BE2C (cell line): ENCODE results near the gene MYO7B.

Experiments
- DNase-seq: peaks from one replicate; pipeline ENCODE4 v3.0.0-alpha.2; 2020
- H3K27me3 ChIP-seq: fragments of 250-450 bp; sonication (Bioruptor Pico); 2 replicates; pipeline ENCODE4 v1.5.1; 2020; ENCODE audit warnings: mild to moderate bottlenecking
- H3K36me3 ChIP-seq: fragments of 250-450 bp; sonication (Bioruptor Pico); 2 replicates; pipeline ENCODE4 v1.5.1; 2020; ENCODE audit warnings: mild to moderate bottlenecking
- H3K4me1 ChIP-seq: fragments of 250-450 bp; sonication (Bioruptor Pico); 2 replicates; pipeline ENCODE4 v1.5.1; 2020
- H3K4me3 ChIP-seq: 2 replicates; pipeline ENCODE4 v1.5.1; 2011; ENCODE audit warnings: low read depth, low read length
- H3K9me3 ChIP-seq: fragments of 250-450 bp; sonication (Bioruptor Pico); 2 replicates; pipeline ENCODE4 v1.5.1; 2020
- TF ChIP-seq, protein P1 (sequence below): IDR thresholded peaks from 2 replicates; pipeline ENCODE4 v1.5.1; 2012; ENCODE audit warnings: mild to moderate bottlenecking, low read depth, low read length

The MYO7B gene

DNA sequence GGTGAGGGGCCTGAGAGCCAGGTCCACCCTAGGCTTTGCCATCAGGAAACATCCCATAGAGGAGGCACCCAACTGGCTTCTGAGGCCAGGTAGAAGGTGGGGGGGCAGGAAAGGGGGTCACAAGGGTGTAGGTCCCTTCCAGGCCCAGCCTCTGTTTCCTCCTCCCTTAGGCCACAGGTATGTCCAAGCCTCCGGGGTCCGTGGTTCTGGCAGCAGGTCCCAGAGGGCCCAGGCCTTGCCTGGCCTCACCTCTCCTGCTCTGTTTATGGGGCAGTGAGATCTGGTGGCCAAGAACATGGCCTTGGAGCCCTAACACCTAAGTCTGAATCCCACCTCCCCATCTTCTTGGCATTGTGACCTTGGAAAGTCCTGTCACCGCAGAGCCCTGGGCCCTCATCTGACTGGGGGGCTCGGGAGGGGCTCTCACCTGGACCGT lies 88.9 kb downstream of the MYO7B start:
- no peak for DNase-seq
- Histone ChIP-seq H3K27me3 (no peaks in the 10 kb centered on the region), H3K36me3 (no peaks in the 10 kb centered on the region), H3K4me1 (no peaks in the 10 kb centered on the region), H3K9me3 (no peaks in the 10 kb centered on the region), H3K4me3 (no peak overlapping the region)
- TF ChIP-seq, protein P1, sequence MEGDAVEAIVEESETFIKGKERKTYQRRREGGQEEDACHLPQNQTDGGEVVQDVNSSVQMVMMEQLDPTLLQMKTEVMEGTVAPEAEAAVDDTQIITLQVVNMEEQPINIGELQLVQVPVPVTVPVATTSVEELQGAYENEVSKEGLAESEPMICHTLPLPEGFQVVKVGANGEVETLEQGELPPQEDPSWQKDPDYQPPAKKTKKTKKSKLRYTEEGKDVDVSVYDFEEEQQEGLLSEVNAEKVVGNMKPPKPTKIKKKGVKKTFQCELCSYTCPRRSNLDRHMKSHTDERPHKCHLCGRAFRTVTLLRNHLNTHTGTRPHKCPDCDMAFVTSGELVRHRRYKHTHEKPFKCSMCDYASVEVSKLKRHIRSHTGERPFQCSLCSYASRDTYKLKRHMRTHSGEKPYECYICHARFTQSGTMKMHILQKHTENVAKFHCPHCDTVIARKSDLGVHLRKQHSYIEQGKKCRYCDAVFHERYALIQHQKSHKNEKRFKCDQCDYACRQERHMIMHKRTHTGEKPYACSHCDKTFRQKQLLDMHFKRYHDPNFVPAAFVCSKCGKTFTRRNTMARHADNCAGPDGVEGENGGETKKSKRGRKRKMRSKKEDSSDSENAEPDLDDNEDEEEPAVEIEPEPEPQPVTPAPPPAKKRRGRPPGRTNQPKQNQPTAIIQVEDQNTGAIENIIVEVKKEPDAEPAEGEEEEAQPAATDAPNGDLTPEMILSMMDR: no peak

DNA sequence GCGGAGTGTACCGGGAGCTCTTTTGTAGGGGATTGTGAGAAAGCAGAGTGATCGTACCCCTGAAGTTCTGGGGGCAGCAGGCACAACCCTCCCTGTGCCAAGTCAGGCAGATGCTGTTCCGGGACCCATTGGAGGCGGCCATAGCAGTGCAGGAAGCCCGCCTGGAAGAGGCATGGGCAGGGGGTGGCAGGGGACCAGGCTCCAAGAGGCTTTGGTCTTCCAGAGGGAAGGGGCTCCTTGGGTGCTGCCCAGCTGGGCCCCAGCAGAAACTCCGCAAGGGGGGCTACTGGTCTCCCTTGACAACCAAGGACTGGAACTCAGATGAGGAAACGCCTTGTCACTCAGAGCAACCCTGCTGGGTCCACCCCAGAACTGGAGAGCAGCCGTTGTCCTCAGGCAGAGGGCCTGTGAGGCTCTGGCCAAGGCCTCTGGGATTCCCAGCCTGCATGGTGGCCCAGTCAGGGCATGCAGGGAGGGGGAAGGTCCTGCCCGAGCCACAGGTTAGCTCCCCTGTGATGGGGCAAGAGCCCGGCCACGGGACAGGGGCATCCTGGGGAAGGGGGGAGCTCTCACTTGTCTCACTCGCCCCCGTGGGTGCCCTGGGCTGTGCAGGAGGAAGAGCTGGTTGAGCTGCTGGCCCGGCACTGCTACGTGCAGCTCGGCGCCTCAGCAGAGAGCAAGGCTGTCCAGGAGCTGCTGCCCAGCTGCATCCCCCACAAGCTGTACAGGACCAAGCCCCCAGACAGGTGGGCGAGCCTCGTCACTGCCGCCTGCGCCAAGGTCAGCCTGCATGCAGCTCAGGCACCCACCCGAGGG lies 89.5 kb downstream of the MYO7B start:
- peak; percentile 1 for DNase-seq
- Histone ChIP-seq H3K36me3 (no peaks in the 10 kb centered on the region), H3K27me3 (no peaks in the 10 kb centered on the region)

DNA sequence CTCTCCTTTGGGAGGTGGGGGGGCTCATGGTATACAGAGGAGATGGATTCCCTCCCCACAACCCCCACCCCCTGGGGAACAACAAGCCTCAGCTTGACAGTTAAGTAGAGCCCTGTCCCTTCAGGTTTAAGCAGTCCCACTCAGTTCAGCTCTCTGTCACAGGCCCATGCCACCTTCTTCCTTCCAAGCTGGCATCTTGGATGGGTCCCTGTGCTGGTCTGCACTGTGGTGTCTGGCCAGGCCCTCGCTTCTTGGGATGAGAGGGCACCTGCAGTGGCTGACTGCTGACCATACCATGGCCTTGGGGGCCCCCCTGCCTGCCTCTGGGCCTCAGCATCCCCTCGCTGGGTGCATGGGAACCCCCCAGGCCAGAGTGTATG lies 90.1 kb downstream of the MYO7B start:
- H3K27me3 ChIP-seq: no peaks in the 10 kb centered on the region
- H3K9me3 ChIP-seq: no peaks in the 10 kb centered on the region
- TF ChIP-seq, protein P1: no peak
- no peak overlapping the region for H3K4me3 ChIP-seq
- H3K4me1 ChIP-seq: no peaks in the 10 kb centered on the region
- H3K36me3 ChIP-seq: no peaks in the 10 kb centered on the region
- DNase-seq: peak; percentile 1

More for the DNA sequence above, 89.5 kb downstream of the MYO7B start:
- no peak overlapping the region for H3K4me3 ChIP-seq
- TF ChIP-seq, protein P1: no peak
- H3K9me3 ChIP-seq: no peaks in the 10 kb centered on the region
- no peaks in the 10 kb centered on the region for H3K4me1 ChIP-seq

DNA sequence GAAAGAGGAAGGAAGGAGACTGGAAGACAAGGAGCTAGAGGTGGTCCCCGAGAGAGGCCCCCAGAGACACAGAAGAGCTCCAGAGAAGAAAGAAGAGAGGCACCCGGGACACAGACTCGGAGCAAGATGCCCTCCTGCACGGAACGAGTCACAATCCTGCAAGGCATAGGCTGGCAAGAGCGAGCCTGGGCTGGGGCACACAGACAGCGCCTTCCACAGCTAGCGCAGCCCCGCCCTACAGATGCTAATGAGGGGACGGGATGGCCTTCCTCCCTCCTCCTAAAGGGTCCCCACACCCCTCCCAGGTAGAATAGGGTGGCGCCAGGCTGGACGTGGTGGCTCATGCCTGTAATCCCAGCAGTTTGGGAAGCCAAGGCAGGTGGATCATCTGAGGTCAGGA lies 90.7 kb downstream of the MYO7B start:
- Histone ChIP-seq H3K4me3 (no peak overlapping the region), H3K4me1 (no peaks in the 10 kb centered on the region), H3K36me3 (no peaks in the 10 kb centered on the region), H3K9me3 (no peaks in the 10 kb centered on the region), H3K27me3 (no peaks in the 10 kb centered on the region)
- TF ChIP-seq, protein P1: no peak
- DNase-seq: no peak

DNA sequence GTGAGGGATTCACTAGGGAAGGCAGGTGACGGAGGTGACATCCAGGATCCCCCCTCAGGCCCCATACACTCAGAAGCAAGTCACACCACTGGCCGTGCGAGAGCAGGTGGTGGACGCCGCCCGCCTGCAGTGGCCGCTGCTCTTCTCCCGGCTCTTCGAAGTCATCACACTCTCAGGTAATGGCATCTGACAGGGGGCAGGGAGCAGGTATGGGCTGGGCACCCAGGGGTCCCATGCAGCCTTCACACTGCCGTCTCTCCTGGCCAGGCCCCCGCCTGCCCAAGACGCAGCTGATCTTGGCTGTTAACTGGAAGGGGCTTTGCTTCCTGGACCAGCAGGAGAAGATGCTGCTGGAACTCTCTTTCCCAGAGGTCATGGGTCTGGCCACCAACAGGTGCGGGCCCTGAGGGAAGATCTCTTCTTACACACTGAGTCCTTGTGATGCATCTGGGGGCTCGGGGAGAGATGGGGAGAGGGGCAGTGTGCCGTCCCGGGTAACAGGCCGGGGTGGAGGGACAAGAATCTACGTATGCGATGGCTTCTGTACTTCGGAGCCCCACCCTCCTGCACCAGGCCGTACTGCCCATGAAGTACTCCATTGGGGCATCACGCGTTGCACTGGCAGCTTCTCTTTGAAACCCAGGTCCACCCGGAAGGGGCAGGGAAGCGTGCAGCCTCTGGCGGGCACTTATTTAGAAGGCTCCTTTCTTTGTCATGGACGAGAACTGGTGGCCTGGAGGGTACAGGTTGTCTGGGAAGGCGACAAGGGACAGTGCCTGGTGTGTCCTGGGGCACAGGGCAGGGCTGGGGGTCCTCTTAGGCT lies 91.6 kb downstream of the MYO7B start:
- Histone ChIP-seq H3K4me1 (no peaks in the 10 kb centered on the region), H3K4me3 (no peak overlapping the region), H3K36me3 (no peaks in the 10 kb centered on the region), H3K9me3 (no peaks in the 10 kb centered on the region), H3K27me3 (no peaks in the 10 kb centered on the region)
- peak; percentile 1 for DNase-seq
- TF ChIP-seq, protein P1: no peak
